ENCODE measurements around the gene TMEM200A. TPM values are rescaled to one million over a fixed set of nuclear protein-coding genes. Genes with fewer than 3 reads are reported as not detected.

The TMEM200A gene
- total and polyA plus RNA-seq, 10 donors, result 0.33 to 2.3 (median 1.3) TPM

DNA sequence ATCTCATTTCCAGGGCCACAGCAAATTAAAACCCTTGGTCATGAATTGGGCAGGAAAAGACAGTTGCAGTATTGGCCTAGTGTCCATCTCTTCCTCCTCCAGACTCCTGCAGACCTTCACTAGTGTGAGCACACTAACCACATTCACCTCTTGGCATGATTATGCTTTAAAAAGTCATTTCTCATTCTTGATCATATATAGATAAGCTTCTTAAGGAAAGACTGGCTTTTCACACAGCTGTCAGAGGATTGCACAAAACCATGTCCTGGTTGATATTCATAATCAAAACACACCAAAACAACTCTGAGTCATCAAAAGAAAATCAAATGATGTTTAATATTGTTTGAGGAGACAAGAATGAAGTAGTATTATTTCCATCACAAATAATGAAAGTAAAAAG is 52.1 kb downstream of the TMEM200A start:
- Histone ChIP-seq H3K9me3 (no peaks in the 10 kb centered on the region), H3K4me3 (no peak overlapping the region), H3K27ac (no peak overlapping the region), H3K27me3 (replicated peaks in 1 of 7) (no peaks in the 10 kb centered on the region), H3K4me1 (no peaks in the 10 kb centered on the region), H3K36me3 (no peaks in the 10 kb centered on the region)
- TF ChIP-seq POLR2AphosphoS5 (IDR thresholded peaks at IDR 0.05) (no peak), POLR2A (IDR thresholded peaks at IDR 0.05) (no peak)
- TF ChIP-seq, protein P1, sequence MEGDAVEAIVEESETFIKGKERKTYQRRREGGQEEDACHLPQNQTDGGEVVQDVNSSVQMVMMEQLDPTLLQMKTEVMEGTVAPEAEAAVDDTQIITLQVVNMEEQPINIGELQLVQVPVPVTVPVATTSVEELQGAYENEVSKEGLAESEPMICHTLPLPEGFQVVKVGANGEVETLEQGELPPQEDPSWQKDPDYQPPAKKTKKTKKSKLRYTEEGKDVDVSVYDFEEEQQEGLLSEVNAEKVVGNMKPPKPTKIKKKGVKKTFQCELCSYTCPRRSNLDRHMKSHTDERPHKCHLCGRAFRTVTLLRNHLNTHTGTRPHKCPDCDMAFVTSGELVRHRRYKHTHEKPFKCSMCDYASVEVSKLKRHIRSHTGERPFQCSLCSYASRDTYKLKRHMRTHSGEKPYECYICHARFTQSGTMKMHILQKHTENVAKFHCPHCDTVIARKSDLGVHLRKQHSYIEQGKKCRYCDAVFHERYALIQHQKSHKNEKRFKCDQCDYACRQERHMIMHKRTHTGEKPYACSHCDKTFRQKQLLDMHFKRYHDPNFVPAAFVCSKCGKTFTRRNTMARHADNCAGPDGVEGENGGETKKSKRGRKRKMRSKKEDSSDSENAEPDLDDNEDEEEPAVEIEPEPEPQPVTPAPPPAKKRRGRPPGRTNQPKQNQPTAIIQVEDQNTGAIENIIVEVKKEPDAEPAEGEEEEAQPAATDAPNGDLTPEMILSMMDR (IDR thresholded peaks at IDR 0.05 in 8 of 11, conservative IDR thresholded peaks at IDR 0.05 in 3 of 11), result no peak
- intact Hi-C loops (cut with DNase I; ENCODE audit: low total_unique reads), result no loop called here
- no peak for DNase-seq

DNA sequence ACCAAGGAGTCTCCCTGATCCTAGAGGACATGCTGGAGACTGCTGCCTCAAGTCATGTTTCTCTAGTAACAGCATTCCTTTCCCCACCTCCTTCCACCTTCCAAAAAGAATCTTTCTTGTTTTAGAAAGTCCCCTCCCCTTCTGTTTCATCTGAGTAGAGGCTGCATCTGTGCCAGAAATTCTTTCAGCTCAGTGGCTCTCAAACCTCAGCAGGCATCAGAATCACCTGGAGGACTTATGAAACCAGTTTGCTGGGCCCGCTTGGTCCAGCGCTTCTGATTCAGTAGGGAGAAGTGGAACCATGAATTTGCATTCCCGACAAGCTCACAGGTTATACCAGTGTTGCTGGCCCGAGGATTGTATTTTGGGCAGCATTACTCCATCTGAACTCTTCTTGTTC is 55.1 kb downstream of the TMEM200A start:
- no peak overlapping the region for H3K27ac ChIP-seq
- H3K36me3 ChIP-seq, result no peaks in the 10 kb centered on the region
- intact Hi-C loops (cut with DNase I; ENCODE audit: low total_unique reads), result no loop called here
- 87 to 94% (median 93%) methylated on average over 4 of the region's 4 CpGs for WGBS, 5 donors
- TF ChIP-seq, protein P1 (IDR thresholded peaks at IDR 0.05 in 8 of 11, conservative IDR thresholded peaks at IDR 0.05 in 3 of 11), result no peak
- TF ChIP-seq POLR2A (IDR thresholded peaks at IDR 0.05) (no peak), POLR2AphosphoS5 (IDR thresholded peaks at IDR 0.05) (no peak)
- H3K27me3 ChIP-seq (replicated peaks in 1 of 7), result no peaks in the 10 kb centered on the region
- no peaks in the 10 kb centered on the region for H3K9me3 ChIP-seq
- DNase-seq, result peak; percentile 27
- no peak overlapping the region for H3K4me3 ChIP-seq
- H3K4me1 ChIP-seq, result no peaks in the 10 kb centered on the region

GRCh38 chr6:130421585-130421984 is 55.8 kb downstream of the TMEM200A start:
- DNase-seq, result no peak
- Histone ChIP-seq H3K27ac (no peak overlapping the region), H3K27me3 (replicated peaks in 1 of 7) (no peaks in the 10 kb centered on the region), H3K9me3 (no peaks in the 10 kb centered on the region), H3K4me3 (no peak overlapping the region), H3K36me3 (no peaks in the 10 kb centered on the region), H3K4me1 (no peaks in the 10 kb centered on the region)
- WGBS, 5 donors, result 81 to 98% (median 88%) methylated on average over 1 of the region's 1 CpG
- intact Hi-C loops (cut with DNase I; ENCODE audit: low total_unique reads), result no loop called here
- TF ChIP-seq, protein P1 (IDR thresholded peaks at IDR 0.05 in 8 of 11, conservative IDR thresholded peaks at IDR 0.05 in 3 of 11), result no peak
- TF ChIP-seq POLR2A (IDR thresholded peaks at IDR 0.05) (no peak), POLR2AphosphoS5 (IDR thresholded peaks at IDR 0.05) (no peak)

GRCh38 chr6:130423044-130423443 is 57.2 kb downstream of the TMEM200A start:
- H3K27me3 ChIP-seq (replicated peaks in 1 of 7), result no peaks in the 10 kb centered on the region
- no peak for DNase-seq
- H3K36me3 ChIP-seq, result no peaks in the 10 kb centered on the region
- no peaks in the 10 kb centered on the region for H3K4me1 ChIP-seq
- no peak overlapping the region for H3K4me3 ChIP-seq
- H3K27ac ChIP-seq, result no peak overlapping the region
- WGBS, 5 donors, result 84 to 94% (median 87%) methylated on average over 3 of the region's 3 CpGs
- TF ChIP-seq, protein P1 (IDR thresholded peaks at IDR 0.05 in 8 of 11, conservative IDR thresholded peaks at IDR 0.05 in 3 of 11), result no peak
- no peak for TF ChIP-seq POLR2AphosphoS5 (IDR thresholded peaks at IDR 0.05)
- no peak for TF ChIP-seq POLR2A (IDR thresholded peaks at IDR 0.05)
- intact Hi-C loops (cut with DNase I; ENCODE audit: low total_unique reads), result no loop called here
- H3K9me3 ChIP-seq, result no peaks in the 10 kb centered on the region

Measured in spleen (tissue), 11 donors.